ENCODE measurements around the gene FAM135A. TPM values are rescaled to one million over a fixed set of nuclear protein-coding genes. Genes with fewer than 3 reads are reported as not detected.

Gene FAM135A
- total and polyA plus RNA-seq, 4 donors = 2.7 to 15.6 (median 5.8) TPM

DNA sequence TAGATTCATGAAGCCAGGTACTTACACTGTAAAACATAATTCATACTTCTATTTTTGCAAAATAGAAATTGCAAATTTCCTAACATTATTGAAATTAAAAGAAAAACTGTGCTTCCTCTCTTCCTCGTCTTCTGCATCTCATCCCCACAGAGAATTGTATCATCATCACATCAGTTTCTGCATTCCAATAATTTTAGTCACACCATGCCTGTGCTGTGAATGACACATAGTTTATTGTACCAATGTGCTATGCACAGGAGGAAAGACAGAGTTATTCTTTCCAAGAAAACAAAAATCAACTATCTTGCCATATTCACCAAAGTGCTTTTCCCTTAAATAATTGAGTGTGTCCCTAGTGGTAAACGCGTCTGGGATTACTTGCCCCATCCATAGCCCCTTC, 38.1 kb upstream of the FAM135A start:
- TF ChIP-seq FOXA2 (IDR thresholded peaks at IDR 0.05) (no peak), NR2F2 (IDR thresholded peaks at IDR 0.05) (no peak), SP1 (IDR thresholded peaks at IDR 0.05) (no peak), HNF4A (conservative IDR thresholded peaks at IDR 0.05) (no peak), GABPA (IDR thresholded peaks at IDR 0.05 in 1 of 2, conservative IDR thresholded peaks at IDR 0.05 in 1 of 2) (no peak), YY1 (IDR thresholded peaks at IDR 0.05) (no peak), HNF4G (IDR thresholded peaks at IDR 0.05) (no peak), EGR1 (IDR thresholded peaks at IDR 0.05; ENCODE audit: low read depth in 2 of 2) (no peak), TAF1 (conservative IDR thresholded peaks at IDR 0.05) (no peak), RXRA (IDR thresholded peaks at IDR 0.05) (no peak), FOXA1 (IDR thresholded peaks at IDR 0.05) (no peak), RAD21 (IDR thresholded peaks at IDR 0.05) (no peak), JUND (IDR thresholded peaks at IDR 0.05) (no peak)
- TF ChIP-seq, protein P1, sequence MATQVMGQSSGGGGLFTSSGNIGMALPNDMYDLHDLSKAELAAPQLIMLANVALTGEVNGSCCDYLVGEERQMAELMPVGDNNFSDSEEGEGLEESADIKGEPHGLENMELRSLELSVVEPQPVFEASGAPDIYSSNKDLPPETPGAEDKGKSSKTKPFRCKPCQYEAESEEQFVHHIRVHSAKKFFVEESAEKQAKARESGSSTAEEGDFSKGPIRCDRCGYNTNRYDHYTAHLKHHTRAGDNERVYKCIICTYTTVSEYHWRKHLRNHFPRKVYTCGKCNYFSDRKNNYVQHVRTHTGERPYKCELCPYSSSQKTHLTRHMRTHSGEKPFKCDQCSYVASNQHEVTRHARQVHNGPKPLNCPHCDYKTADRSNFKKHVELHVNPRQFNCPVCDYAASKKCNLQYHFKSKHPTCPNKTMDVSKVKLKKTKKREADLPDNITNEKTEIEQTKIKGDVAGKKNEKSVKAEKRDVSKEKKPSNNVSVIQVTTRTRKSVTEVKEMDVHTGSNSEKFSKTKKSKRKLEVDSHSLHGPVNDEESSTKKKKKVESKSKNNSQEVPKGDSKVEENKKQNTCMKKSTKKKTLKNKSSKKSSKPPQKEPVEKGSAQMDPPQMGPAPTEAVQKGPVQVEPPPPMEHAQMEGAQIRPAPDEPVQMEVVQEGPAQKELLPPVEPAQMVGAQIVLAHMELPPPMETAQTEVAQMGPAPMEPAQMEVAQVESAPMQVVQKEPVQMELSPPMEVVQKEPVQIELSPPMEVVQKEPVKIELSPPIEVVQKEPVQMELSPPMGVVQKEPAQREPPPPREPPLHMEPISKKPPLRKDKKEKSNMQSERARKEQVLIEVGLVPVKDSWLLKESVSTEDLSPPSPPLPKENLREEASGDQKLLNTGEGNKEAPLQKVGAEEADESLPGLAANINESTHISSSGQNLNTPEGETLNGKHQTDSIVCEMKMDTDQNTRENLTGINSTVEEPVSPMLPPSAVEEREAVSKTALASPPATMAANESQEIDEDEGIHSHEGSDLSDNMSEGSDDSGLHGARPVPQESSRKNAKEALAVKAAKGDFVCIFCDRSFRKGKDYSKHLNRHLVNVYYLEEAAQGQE (IDR thresholded peaks at IDR 0.05) = no peak
- TF ChIP-seq, protein P2, sequence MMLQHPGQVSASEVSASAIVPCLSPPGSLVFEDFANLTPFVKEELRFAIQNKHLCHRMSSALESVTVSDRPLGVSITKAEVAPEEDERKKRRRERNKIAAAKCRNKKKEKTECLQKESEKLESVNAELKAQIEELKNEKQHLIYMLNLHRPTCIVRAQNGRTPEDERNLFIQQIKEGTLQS (IDR thresholded peaks at IDR 0.05) = no peak
- TF ChIP-seq, protein P3, sequence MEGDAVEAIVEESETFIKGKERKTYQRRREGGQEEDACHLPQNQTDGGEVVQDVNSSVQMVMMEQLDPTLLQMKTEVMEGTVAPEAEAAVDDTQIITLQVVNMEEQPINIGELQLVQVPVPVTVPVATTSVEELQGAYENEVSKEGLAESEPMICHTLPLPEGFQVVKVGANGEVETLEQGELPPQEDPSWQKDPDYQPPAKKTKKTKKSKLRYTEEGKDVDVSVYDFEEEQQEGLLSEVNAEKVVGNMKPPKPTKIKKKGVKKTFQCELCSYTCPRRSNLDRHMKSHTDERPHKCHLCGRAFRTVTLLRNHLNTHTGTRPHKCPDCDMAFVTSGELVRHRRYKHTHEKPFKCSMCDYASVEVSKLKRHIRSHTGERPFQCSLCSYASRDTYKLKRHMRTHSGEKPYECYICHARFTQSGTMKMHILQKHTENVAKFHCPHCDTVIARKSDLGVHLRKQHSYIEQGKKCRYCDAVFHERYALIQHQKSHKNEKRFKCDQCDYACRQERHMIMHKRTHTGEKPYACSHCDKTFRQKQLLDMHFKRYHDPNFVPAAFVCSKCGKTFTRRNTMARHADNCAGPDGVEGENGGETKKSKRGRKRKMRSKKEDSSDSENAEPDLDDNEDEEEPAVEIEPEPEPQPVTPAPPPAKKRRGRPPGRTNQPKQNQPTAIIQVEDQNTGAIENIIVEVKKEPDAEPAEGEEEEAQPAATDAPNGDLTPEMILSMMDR (IDR thresholded peaks at IDR 0.05; ENCODE audit: low read depth, low read length, missing input control) = no peak
- TF ChIP-seq, protein P4, sequence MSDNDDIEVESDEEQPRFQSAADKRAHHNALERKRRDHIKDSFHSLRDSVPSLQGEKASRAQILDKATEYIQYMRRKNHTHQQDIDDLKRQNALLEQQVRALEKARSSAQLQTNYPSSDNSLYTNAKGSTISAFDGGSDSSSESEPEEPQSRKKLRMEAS (IDR thresholded peaks at IDR 0.05) = no peak
- TF ChIP-seq, protein P5, sequence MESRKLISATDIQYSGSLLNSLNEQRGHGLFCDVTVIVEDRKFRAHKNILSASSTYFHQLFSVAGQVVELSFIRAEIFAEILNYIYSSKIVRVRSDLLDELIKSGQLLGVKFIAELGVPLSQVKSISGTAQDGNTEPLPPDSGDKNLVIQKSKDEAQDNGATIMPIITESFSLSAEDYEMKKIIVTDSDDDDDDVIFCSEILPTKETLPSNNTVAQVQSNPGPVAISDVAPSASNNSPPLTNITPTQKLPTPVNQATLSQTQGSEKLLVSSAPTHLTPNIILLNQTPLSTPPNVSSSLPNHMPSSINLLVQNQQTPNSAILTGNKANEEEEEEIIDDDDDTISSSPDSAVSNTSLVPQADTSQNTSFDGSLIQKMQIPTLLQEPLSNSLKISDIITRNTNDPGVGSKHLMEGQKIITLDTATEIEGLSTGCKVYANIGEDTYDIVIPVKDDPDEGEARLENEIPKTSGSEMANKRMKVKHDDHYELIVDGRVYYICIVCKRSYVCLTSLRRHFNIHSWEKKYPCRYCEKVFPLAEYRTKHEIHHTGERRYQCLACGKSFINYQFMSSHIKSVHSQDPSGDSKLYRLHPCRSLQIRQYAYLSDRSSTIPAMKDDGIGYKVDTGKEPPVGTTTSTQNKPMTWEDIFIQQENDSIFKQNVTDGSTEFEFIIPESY (IDR thresholded peaks at IDR 0.05) = no peak
- H3K9ac ChIP-seq (ENCODE audit: low read depth in 1 of 2, low read length in 2 of 2) = no peak overlapping the region
- no peaks in the 10 kb centered on the region for H3K36me3 ChIP-seq (ENCODE audit: control insufficient read depth in 4 of 4, insufficient read depth in 3 of 4, low read depth in 1 of 4, low read length in 3 of 4)
- DNase-seq (ENCODE audit: low spot score) = no peak
- H3K4me3 ChIP-seq (ENCODE audit: low read depth in 1 of 3, low read length in 3 of 3) = no peak overlapping the region
- peaks cover 0 to 4% (median 0%) of the 10 kb centered on the region in 4 donors for H3K27me3 ChIP-seq (ENCODE audit: control insufficient read depth in 4 of 4, insufficient read depth in 4 of 4, low read length in 3 of 4)
- WGBS = 82% methylated on average over 3 of the region's 3 CpGs
- no peaks in the 10 kb centered on the region for H3K9me3 ChIP-seq (ENCODE audit: control insufficient read depth in 4 of 4, low read length in 3 of 4)
- H3K4me1 ChIP-seq (ENCODE audit: control insufficient read depth in 4 of 4, insufficient read depth in 4 of 4, low read length in 3 of 4) = no peaks in the 10 kb centered on the region
- no peak overlapping the region for H3K27ac ChIP-seq (ENCODE audit: low read depth in 1 of 2, low read length in 2 of 2)

Data from liver (tissue), 9 donors.